ENCODE measurements around the gene RPS21.

DNA sequence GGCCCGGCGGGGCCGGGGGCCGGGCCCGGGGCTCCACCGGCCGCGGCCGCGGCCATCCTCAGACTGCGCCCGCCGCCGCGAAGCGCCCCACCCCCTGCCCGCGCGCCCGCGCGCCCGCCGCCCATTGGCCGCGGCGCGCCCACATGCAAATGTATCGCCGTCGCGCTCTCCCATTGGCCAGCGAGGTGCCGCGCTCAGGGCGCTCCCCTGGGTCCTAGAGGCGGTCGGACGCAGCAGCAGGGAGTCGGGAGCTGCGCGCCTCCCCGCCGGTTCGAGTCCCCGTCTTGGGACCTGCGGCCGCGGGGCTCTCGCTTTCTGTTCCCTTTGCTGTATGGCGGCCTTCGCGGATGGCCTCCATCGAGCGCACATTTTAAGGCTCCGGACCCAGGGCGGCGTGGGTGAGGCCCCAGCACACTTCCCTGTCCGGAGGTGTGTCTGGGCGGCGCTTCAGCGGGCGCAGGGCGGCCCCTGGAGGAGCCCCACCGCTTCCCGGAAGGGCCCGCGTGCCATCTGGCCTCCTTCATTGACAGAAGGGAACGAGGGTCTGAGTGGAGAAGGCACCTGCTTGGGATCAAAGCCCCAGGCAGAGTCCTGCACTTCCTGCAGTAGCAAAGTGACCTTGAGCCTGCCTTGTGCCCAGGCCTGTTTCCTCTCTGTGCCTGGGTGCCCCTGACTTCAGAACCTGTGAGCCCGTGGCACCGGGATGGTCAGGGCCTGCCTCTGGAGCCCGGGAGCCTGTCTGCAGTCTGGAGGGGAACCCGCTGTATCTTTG lies 20.5 kb downstream of the RPS21 start, which contains the start of gene CABLES2:
- TF ChIP-seq SIN3A (IDR thresholded peaks at IDR 0.05; ENCODE audit: borderline replicate concordance, insufficient read depth, low read depth, low read length) (peak; percentile 51; the same call in 1 of the 2 replicates), POLR2AphosphoS5 (IDR thresholded peaks at IDR 0.05; ENCODE audit: low read depth, low read length) (no peak)
- TF ChIP-seq, protein P1, sequence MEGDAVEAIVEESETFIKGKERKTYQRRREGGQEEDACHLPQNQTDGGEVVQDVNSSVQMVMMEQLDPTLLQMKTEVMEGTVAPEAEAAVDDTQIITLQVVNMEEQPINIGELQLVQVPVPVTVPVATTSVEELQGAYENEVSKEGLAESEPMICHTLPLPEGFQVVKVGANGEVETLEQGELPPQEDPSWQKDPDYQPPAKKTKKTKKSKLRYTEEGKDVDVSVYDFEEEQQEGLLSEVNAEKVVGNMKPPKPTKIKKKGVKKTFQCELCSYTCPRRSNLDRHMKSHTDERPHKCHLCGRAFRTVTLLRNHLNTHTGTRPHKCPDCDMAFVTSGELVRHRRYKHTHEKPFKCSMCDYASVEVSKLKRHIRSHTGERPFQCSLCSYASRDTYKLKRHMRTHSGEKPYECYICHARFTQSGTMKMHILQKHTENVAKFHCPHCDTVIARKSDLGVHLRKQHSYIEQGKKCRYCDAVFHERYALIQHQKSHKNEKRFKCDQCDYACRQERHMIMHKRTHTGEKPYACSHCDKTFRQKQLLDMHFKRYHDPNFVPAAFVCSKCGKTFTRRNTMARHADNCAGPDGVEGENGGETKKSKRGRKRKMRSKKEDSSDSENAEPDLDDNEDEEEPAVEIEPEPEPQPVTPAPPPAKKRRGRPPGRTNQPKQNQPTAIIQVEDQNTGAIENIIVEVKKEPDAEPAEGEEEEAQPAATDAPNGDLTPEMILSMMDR (IDR thresholded peaks at IDR 0.05): no peak; the same call in 1 of the 2 replicates
- TF ChIP-seq, protein P2, sequence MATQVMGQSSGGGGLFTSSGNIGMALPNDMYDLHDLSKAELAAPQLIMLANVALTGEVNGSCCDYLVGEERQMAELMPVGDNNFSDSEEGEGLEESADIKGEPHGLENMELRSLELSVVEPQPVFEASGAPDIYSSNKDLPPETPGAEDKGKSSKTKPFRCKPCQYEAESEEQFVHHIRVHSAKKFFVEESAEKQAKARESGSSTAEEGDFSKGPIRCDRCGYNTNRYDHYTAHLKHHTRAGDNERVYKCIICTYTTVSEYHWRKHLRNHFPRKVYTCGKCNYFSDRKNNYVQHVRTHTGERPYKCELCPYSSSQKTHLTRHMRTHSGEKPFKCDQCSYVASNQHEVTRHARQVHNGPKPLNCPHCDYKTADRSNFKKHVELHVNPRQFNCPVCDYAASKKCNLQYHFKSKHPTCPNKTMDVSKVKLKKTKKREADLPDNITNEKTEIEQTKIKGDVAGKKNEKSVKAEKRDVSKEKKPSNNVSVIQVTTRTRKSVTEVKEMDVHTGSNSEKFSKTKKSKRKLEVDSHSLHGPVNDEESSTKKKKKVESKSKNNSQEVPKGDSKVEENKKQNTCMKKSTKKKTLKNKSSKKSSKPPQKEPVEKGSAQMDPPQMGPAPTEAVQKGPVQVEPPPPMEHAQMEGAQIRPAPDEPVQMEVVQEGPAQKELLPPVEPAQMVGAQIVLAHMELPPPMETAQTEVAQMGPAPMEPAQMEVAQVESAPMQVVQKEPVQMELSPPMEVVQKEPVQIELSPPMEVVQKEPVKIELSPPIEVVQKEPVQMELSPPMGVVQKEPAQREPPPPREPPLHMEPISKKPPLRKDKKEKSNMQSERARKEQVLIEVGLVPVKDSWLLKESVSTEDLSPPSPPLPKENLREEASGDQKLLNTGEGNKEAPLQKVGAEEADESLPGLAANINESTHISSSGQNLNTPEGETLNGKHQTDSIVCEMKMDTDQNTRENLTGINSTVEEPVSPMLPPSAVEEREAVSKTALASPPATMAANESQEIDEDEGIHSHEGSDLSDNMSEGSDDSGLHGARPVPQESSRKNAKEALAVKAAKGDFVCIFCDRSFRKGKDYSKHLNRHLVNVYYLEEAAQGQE (IDR thresholded peaks at IDR 0.05; ENCODE audit: insufficient read depth in 1 of 2, low read depth in 2 of 2, low read length in 1 of 2): 0 out of 4 replicates have a peak, but pooled peaks of 1 of the 2 experiments have one; percentile 61
